Mucosa of descending colon (tissue), 3 donors: ENCODE data around the gene MISFA. TPM values are rescaled to one million over a fixed set of nuclear protein-coding genes. Genes with fewer than 3 reads are reported as not detected.

ENCODE experiments used
- ATAC-seq: fragments of 200-7000 bp; cut with Tn5 transposase; one replicate; pipeline ENCODE4 v1.9.1; 2020; ENCODE audit warnings: mild to moderate bottlenecking, moderate library complexity
- DNase-seq, 3 donors: peaks; one replicate each; pipeline ENCODE4 v3.0.0-alpha.2; 2020
- H3K36me3 ChIP-seq: fragments of 200-600 bp; one replicate; pipeline ENCODE4 v1.8.0; 2021; ENCODE audit warnings: low read depth, mild to moderate bottlenecking
- H3K4me1 ChIP-seq: fragments of 200-600 bp; one replicate; pipeline ENCODE4 v1.8.0; 2021; ENCODE audit warnings: low read depth, mild to moderate bottlenecking
- H3K4me3 ChIP-seq: fragments of 200-600 bp; one replicate; pipeline ENCODE4 v1.8.0; 2021; ENCODE audit warnings: mild to moderate bottlenecking
- H3K9me3 ChIP-seq: fragments of 200-600 bp; one replicate; pipeline ENCODE4 v1.8.0; 2021; ENCODE audit warnings: mild to moderate bottlenecking
- CTCF ChIP-seq: fragments of 200-600 bp; IDR thresholded peaks from one replicate; pipeline ENCODE4 v1.8.0; 2022; ENCODE audit warnings: antibody characterized with exemption, mild to moderate bottlenecking
- intact Hi-C, 2 donors: fragments of 100-400 bp; cut with DNase I in 1 of 2; cut with micrococcal nuclease in 1 of 2; formaldehyde crosslinking; loops; one replicate each; pipeline versions ENCODE4 v1.11.0 to v1.11.1; 2022; cut with DNase I, micrococcal nuclease
- total RNA-seq, 3 donors: library from RNA; stranded (reverse); fragmentation: NEBNext Ultra II Directional in 2 of 3; extraction: Animal tissue kit (Norgen Biotek cat#: 25700) in 2 of 3; gene quantifications; one replicate each; pipeline versions ENCODE4 v1.2.1 to v1.2.4, GENCODE V29; 2021 to 2023
- donor health status: DM: no; HTN: no; CAD: no; lungs with moderate emphysema.
- donor health status: DM: no; HTN: no; CAD: no.
- donor health status: DM: no; HTN: yes; CAD: no.

MISFA gene
- total RNA-seq, 3 donors from 2014 or later = 2.8 to 3.8 (median 3.3) TPM

GRCh38 chr11:18612394-18612793 is 12.8 kb downstream of the MISFA start:
- no peak for DNase-seq
- intact Hi-C loops = no loop called here
- no peak for ATAC-seq
- H3K4me1 ChIP-seq = no peaks in the 10 kb centered on the region
- H3K36me3 ChIP-seq = no peaks in the 10 kb centered on the region
- no peak overlapping the region for H3K4me3 ChIP-seq
- no peaks in the 10 kb centered on the region for H3K9me3 ChIP-seq
- no peak for TF ChIP-seq CTCF

- H3K36me3 ChIP-seq = no peaks in the 10 kb centered on the region
- no peak for TF ChIP-seq CTCF
- no peak for DNase-seq
- H3K4me3 ChIP-seq = no peak overlapping the region
- intact Hi-C loops = no loop called here
- no peaks in the 10 kb centered on the region for H3K9me3 ChIP-seq
- peaks cover 5% of the 10 kb centered on the region for H3K4me1 ChIP-seq
- no peak for ATAC-seq
Measured at GRCh38 chr11:18614667-18615066, 15.1 kb downstream of the MISFA start.

- Histone ChIP-seq H3K4me1 (peaks cover 5% of the 10 kb centered on the region), H3K36me3 (no peaks in the 10 kb centered on the region), H3K4me3 (no peak overlapping the region), H3K9me3 (no peaks in the 10 kb centered on the region)
- intact Hi-C loops = no loop called here
- no peak for TF ChIP-seq CTCF
- no peak for DNase-seq
- no peak for ATAC-seq
Measured at GRCh38 chr11:18615628-18616392, 16.2 kb downstream of the MISFA start.

DNA sequence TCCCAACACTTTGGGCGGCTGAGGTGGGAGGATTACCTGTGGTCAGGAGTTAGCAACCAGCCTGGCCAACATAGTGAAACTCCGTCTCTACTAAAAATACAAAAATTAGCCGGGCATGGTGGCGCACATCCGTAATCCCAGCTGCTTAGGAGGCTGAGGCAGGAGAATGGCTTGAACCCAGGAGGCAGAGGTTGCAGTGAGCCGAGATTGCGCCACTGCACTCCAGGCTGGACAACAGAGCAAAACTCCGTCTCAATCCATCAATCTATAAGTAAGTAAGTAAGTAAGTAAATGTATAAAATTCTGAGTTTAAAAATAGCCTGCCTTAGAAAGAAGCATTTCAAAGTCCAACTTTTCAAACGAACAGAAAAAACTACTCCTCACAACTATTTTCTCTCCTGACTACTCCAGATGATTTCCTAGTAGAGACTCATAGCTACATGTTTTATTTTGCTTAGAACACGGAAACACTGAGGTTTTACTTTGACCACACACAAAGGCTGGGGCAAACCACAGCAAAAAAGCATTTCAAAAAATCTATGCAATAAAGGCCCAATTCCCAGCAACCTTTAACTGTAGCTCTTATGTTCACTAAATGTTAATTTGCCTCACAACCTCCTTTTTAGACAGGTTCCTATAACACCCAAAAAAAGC is 18.2 kb downstream of the MISFA start:
- peak; percentile 40 for ATAC-seq
- peak in 1 of 3 donors; percentile 18 for DNase-seq

DNA sequence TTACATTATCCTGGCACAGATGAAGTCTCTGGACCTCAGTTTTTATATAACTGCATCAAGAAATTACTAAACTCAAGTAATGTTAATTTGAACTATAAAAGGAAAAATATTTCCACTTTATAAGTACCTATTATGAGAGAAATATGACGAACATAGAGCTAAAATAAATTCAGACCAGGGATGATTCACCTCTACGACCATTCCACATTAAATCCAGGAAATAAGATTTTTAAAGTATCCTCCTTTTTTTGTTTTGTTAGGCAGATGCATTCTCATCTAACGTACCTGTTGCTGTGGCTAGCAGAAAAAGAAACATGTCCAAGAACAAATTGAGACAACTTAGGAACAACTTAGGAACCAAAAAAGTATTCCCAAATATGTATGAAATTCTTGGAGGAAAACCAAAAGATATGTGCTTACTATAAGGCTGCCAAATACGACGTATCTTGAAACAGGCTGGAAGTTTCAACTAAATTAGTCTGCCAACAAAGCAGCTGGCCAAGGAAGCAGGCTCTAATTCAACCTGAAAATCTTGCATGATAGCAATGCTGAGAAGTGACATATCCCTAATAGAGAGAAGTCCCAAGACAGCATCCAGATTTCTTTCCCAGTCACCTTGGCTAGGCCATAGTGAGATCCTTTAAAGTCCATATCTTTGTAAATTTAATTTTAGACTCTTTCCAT is 18.9 kb downstream of the MISFA start:
- ATAC-seq (no peak), DNase-seq (no peak)
- no peaks in the 10 kb centered on the region for H3K9me3 ChIP-seq
- intact Hi-C loops = no loop called here
- no peak for TF ChIP-seq CTCF
- no peak overlapping the region for H3K4me3 ChIP-seq
- H3K36me3 ChIP-seq = no peaks in the 10 kb centered on the region
- peaks cover 5% of the 10 kb centered on the region for H3K4me1 ChIP-seq

More for the DNA sequence above, 18.2 kb downstream of the MISFA start:
- intact Hi-C loops = no loop called here
- Histone ChIP-seq H3K4me1 (peaks cover 5% of the 10 kb centered on the region), H3K9me3 (no peaks in the 10 kb centered on the region), H3K4me3 (no peak overlapping the region), H3K36me3 (no peaks in the 10 kb centered on the region)
- TF ChIP-seq CTCF = no peak
